ENCODE results near the gene ZMAT2. TPM values are rescaled to one million over a fixed set of nuclear protein-coding genes. Genes with fewer than 3 reads are reported as not detected.

Gene ZMAT2
- polyA plus RNA-seq, 1 donor (not counting 4 experiments of a cell fraction or from before 2014, with no cell fraction given), result 75.0 TPM

DNA sequence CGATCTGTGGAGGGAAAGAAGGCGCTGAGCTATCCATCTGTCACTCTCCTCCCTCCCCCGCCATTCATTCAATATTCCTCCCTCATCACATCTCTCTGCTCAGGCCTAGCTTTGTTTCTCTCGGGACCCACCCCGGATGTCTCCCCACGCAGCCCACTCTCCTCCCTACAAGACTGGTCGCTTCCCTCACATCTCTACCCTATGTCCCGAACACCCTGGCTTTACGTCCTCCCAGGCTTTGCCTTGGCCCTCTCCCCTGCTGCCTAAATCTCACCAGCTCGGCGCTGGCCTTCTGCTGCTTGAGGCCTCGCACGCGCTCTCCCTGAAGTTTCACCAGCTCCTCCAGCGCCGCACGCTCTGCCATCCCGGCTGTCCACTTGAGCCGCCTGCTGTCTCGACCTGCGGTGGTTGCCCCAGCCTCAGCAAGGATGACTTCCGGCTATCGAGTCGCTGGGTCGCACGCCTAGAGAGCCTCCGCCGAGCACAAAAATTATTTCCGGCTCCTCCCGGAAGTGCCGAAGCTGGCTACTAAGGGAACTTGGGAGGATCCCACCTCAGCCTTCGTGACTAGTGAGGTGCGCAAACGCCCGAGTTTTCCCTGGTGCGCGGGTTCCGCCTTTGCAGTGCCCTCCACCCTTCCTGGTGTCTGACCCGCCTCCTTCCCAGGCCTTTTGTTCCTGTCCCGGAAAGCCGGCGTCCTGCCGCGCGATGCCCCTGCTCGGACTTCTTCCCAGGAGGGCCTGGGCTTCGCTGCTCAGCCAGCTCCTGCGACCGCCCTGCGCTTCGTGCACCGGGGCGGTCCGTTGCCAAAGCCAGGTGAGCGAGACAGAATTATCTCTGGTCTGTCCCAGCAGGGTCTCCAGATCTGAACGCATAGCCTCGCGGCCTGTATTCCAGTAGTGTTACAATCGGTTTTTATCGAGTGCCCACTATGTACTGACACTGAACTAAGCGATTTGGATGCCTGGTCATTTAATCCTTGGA, 9.0 kb upstream of the ZMAT2 start, which contains the start of the genes HARS1 and HARS2:
TSS of gene HARS1 (minus strand) at position 430 of the 984 bp plus-strand sequence. CDS start at position 364, 66 bp downstream.
TSS of gene HARS2 (plus strand) at position 515 of the 984 bp plus-strand sequence. CDS start at position 709, 194 bp downstream.
- peaks cover 21 to 27% of the 10 kb centered on the region in 2 experiments for H3K36me3 ChIP-seq (ENCODE audit: control insufficient read depth in 2 of 2, extremely low read depth in 1 of 2, insufficient read depth in 2 of 2, low read length in 2 of 2)
- FAIRE-seq, result peak; percentile 73
- no peaks in the 10 kb centered on the region for H3K27me3 ChIP-seq (ENCODE audit: control insufficient read depth, extremely low read depth, insufficient read depth, low read length)

DNA sequence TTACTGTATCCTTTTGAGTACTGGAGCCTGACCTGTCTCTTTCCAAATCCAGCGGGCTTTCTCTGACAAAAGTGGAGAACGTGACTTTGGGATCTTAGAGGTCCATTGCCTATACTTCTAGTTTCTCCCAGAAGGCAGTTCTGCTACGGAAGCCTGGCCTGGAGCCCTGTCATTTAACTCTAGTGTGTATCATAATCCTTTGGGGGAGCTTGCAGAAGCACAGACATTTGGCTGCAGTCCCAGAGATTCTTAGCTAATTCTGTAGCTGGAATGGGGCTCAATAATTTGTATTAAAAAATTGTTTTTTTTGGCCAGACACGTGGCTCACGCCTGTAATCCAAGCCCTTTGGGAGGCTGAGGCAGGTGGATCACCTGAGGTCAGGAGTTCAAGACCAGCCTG, 6.0 kb upstream of the ZMAT2 start:
- dilution Hi-C loops (cut with MboI; ENCODE audit: extremely low pct_ligation_motif_present, low sequenced_read_pairs), result no loop called here
- Histone ChIP-seq H3K4me2 (ENCODE audit: control insufficient read depth, extremely low read depth, insufficient read depth, low read depth, low read length) (no peak overlapping the region), H3K27ac (ENCODE audit: control insufficient read depth, insufficient read depth, low read length) (no peak overlapping the region), H3K27me3 (ENCODE audit: control insufficient read depth, extremely low read depth, insufficient read depth, low read length) (no peaks in the 10 kb centered on the region), H3K9me1 (ENCODE audit: control insufficient read depth, extremely low read depth, insufficient read depth, low read length) (peaks cover 2% of the 10 kb centered on the region), H3K79me2 (ENCODE audit: control insufficient read depth, insufficient read depth, low read length) (peaks cover 53% of the 10 kb centered on the region), H3K9ac (ENCODE audit: control insufficient read depth, extremely low read depth, insufficient read depth, low read length) (no peak overlapping the region), H3K36me3 (ENCODE audit: control insufficient read depth in 2 of 2, extremely low read depth in 1 of 2, insufficient read depth in 2 of 2, low read length in 2 of 2) (peaks cover 35 to 40% of the 10 kb centered on the region in 2 experiments), H3K4me1 (ENCODE audit: control insufficient read depth, extremely low read depth, insufficient read depth, low read length) (peaks cover 3% of the 10 kb centered on the region), H4K20me1 (ENCODE audit: control insufficient read depth, extremely low read depth, insufficient read depth, low read length) (no peaks in the 10 kb centered on the region), H3K4me3 (ENCODE audit: control insufficient read depth in 2 of 3, extremely low read depth in 1 of 3, insufficient read depth in 2 of 3, low read depth in 1 of 3, low read length in 3 of 3) (no peak overlapping the region), H3K9me3 (ENCODE audit: control insufficient read depth, low read depth, low read length) (no peaks in the 10 kb centered on the region), H2AFZ (ENCODE audit: control insufficient read depth, low read length) (no peak overlapping the region)
- FAIRE-seq, result no peak
- TF ChIP-seq, protein P1, sequence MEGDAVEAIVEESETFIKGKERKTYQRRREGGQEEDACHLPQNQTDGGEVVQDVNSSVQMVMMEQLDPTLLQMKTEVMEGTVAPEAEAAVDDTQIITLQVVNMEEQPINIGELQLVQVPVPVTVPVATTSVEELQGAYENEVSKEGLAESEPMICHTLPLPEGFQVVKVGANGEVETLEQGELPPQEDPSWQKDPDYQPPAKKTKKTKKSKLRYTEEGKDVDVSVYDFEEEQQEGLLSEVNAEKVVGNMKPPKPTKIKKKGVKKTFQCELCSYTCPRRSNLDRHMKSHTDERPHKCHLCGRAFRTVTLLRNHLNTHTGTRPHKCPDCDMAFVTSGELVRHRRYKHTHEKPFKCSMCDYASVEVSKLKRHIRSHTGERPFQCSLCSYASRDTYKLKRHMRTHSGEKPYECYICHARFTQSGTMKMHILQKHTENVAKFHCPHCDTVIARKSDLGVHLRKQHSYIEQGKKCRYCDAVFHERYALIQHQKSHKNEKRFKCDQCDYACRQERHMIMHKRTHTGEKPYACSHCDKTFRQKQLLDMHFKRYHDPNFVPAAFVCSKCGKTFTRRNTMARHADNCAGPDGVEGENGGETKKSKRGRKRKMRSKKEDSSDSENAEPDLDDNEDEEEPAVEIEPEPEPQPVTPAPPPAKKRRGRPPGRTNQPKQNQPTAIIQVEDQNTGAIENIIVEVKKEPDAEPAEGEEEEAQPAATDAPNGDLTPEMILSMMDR (optimal IDR thresholded peaks at IDR 0.05 in 1 of 3, IDR thresholded peaks at IDR 0.05 in 1 of 3, conservative IDR thresholded peaks at IDR 0.05 in 1 of 3; ENCODE audit: extremely low read depth in 1 of 3, insufficient read depth in 2 of 3, low read length in 3 of 3), result no peak
- no peak for TF ChIP-seq EZH2 (IDR thresholded peaks at IDR 0.05; ENCODE audit: low read length)
- no peak for DNase-seq (ENCODE audit: low read depth, low spot score)

More for the DNA sequence above, 9.0 kb upstream of the ZMAT2 start, which contains the start of the genes HARS1 and HARS2:
- H3K9ac ChIP-seq (ENCODE audit: control insufficient read depth, extremely low read depth, insufficient read depth, low read length), result peak within 1 kb of the TSS; percentile 90
- H3K4me3 ChIP-seq (ENCODE audit: control insufficient read depth in 2 of 3, extremely low read depth in 1 of 3, insufficient read depth in 2 of 3, low read depth in 1 of 3, low read length in 3 of 3), result peak within 1 kb of the TSS; percentile 59 to 93 (median 85)
- peaks cover 5% of the 10 kb centered on the region for H3K4me1 ChIP-seq (ENCODE audit: control insufficient read depth, extremely low read depth, insufficient read depth, low read length)
- peak; percentile 77 for DNase-seq (ENCODE audit: low read depth, low spot score)
- H3K79me2 ChIP-seq (ENCODE audit: control insufficient read depth, insufficient read depth, low read length), result peaks cover 62% of the 10 kb centered on the region
- H4K20me1 ChIP-seq (ENCODE audit: control insufficient read depth, extremely low read depth, insufficient read depth, low read length), result no peaks in the 10 kb centered on the region
- H3K9me1 ChIP-seq (ENCODE audit: control insufficient read depth, extremely low read depth, insufficient read depth, low read length), result peaks cover 2% of the 10 kb centered on the region
- H3K4me2 ChIP-seq (ENCODE audit: control insufficient read depth, extremely low read depth, insufficient read depth, low read depth, low read length), result peak within 1 kb of the TSS; percentile 98
- TF ChIP-seq EZH2 (IDR thresholded peaks at IDR 0.05; ENCODE audit: low read length), result no peak
- TF ChIP-seq, protein P1 (optimal IDR thresholded peaks at IDR 0.05 in 1 of 3, IDR thresholded peaks at IDR 0.05 in 1 of 3, conservative IDR thresholded peaks at IDR 0.05 in 1 of 3; ENCODE audit: extremely low read depth in 1 of 3, insufficient read depth in 2 of 3, low read length in 3 of 3), result peak in 1 of 3 experiments; percentile 4
- no peaks in the 10 kb centered on the region for H3K9me3 ChIP-seq (ENCODE audit: control insufficient read depth, low read depth, low read length)
- dilution Hi-C loops (cut with MboI; ENCODE audit: extremely low pct_ligation_motif_present, low sequenced_read_pairs), result no loop called here
- peak within 1 kb of the TSS; percentile 85 for H3K27ac ChIP-seq (ENCODE audit: control insufficient read depth, insufficient read depth, low read length)
- peak within 1 kb of the TSS; percentile 98 for H2AFZ ChIP-seq (ENCODE audit: control insufficient read depth, low read length)

All from keratinocyte (primary cell).